ENCODE data around the gene ZDHHC14.

DNA sequence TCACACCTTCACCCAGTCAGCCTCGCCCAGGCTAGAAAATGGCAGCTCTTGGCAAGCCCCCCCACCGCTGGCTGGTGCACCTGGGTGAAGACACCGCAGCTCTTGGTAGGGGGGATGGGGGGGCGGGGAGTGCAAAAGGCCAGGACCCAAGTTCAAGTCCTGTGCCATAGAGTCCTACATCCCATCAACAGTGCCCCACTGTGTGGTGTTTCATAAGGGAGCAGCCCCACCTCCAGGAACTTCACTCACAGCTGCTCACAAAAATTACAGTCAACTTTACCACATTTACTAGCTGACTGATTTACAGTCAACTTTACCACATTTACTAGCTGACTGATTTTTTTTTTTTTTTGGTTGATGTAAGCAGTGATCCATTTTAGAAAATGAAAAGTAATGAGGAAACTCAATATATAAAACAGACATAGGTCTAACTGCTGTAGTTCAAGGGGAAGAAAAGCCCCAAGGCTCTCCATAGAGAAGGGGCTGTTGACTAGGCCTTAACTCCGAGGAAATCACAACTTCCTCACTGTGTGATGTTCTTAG, 233.1 kb downstream of the ZDHHC14 start:
- TF ChIP-seq POLR2A (IDR thresholded peaks at IDR 0.05) = no peak
- TF ChIP-seq, protein P1, sequence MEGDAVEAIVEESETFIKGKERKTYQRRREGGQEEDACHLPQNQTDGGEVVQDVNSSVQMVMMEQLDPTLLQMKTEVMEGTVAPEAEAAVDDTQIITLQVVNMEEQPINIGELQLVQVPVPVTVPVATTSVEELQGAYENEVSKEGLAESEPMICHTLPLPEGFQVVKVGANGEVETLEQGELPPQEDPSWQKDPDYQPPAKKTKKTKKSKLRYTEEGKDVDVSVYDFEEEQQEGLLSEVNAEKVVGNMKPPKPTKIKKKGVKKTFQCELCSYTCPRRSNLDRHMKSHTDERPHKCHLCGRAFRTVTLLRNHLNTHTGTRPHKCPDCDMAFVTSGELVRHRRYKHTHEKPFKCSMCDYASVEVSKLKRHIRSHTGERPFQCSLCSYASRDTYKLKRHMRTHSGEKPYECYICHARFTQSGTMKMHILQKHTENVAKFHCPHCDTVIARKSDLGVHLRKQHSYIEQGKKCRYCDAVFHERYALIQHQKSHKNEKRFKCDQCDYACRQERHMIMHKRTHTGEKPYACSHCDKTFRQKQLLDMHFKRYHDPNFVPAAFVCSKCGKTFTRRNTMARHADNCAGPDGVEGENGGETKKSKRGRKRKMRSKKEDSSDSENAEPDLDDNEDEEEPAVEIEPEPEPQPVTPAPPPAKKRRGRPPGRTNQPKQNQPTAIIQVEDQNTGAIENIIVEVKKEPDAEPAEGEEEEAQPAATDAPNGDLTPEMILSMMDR (IDR thresholded peaks at IDR 0.05) = no peak

Measured in thyroid gland (tissue), 4 donors.